SH-SY5Y (cell line): ENCODE measurements around the gene DRD3.

Source experiments
- GATA2 ChIP-seq: IDR thresholded peaks from 2 replicates; pipeline ENCODE4 v1.6.1; 2011; ENCODE audit warnings: mild to moderate bottlenecking, low read depth, low read length
- GATA3 ChIP-seq: IDR thresholded peaks from 2 replicates; pipeline ENCODE4 v1.6.1; 2011; ENCODE audit warnings: low read depth, mild to moderate bottlenecking, low read length, moderate library complexity

Gene DRD3

GRCh38 chr3:114178770-114179368 lies at the start of gene DRD3:
Gene DRD3, minus strand, starts transcription at chr3:114179052. Its CDS starts 7,060 bp downstream, at chr3:114171992.
- TF ChIP-seq GATA3: no peak
- TF ChIP-seq GATA2: no peak

- no peak for TF ChIP-seq GATA3
- TF ChIP-seq GATA2: no peak
Measured at GRCh38 chr3:114227076-114227475, 48.2 kb upstream of the DRD3 start.

GRCh38 chr3:114226313-114226712 lies 47.5 kb upstream of the DRD3 start:
- no peak for TF ChIP-seq GATA2
- TF ChIP-seq GATA3: no peak

GRCh38 chr3:114223143-114223542 lies 44.3 kb upstream of the DRD3 start:
- no peak for TF ChIP-seq GATA3
- no peak for TF ChIP-seq GATA2

GRCh38 chr3:114221881-114222264 lies 43.0 kb upstream of the DRD3 start:
- TF ChIP-seq GATA3 (no peak), GATA2 (no peak)

GRCh38 chr3:114221165-114221880 lies 42.5 kb upstream of the DRD3 start:
- TF ChIP-seq GATA3: no peak
- no peak for TF ChIP-seq GATA2

- TF ChIP-seq GATA2 (no peak), GATA3 (no peak)
Measured at GRCh38 chr3:114219741-114220140, 40.9 kb upstream of the DRD3 start.

- TF ChIP-seq GATA2: no peak
- TF ChIP-seq GATA3: no peak
Measured at GRCh38 chr3:114218578-114219185, 39.8 kb upstream of the DRD3 start.

GRCh38 chr3:114218006-114218405 lies 39.2 kb upstream of the DRD3 start:
- no peak for TF ChIP-seq GATA3
- no peak for TF ChIP-seq GATA2

- no peak for TF ChIP-seq GATA3
- TF ChIP-seq GATA2: no peak
Measured at GRCh38 chr3:114217266-114217665, 38.4 kb upstream of the DRD3 start.

GRCh38 chr3:114216186-114216970 lies 37.5 kb upstream of the DRD3 start:
- no peak for TF ChIP-seq GATA2
- TF ChIP-seq GATA3: no peak

GRCh38 chr3:114214542-114215341 lies 35.9 kb upstream of the DRD3 start:
- TF ChIP-seq GATA2: no peak
- no peak for TF ChIP-seq GATA3
